NCI-H2196 treated with DMSO at 0.1 percent for 48 hours (cell line): ENCODE measurements around the gene C14orf119.

ENCODE experiments used
- DNase-seq: peaks from one replicate; lab custom pipeline; 2025; ENCODE audit not compliant: unreplicated experiment; lab: John Stamatoyannopoulos, UW

Gene C14orf119

GRCh38 chr14:23060536-23061260 is 34.6 kb upstream of the C14orf119 start:
- DNase-seq, result no peak

GRCh38 chr14:23062002-23062401 is 33.3 kb upstream of the C14orf119 start:
- DNase-seq, result no peak

GRCh38 chr14:23063601-23064000 is 31.7 kb upstream of the C14orf119 start:
- no peak for DNase-seq

- DNase-seq, result no peak
Observed at GRCh38 chr14:23066368-23066767, 28.9 kb upstream of the C14orf119 start.

- DNase-seq, result no peak
Observed at GRCh38 chr14:23066855-23067744, 28.2 kb upstream of the C14orf119 start.

- DNase-seq, result no peak
Observed at GRCh38 chr14:23067847-23068788, 27.2 kb upstream of the C14orf119 start.

GRCh38 chr14:23068789-23069412 is 26.4 kb upstream of the C14orf119 start:
- DNase-seq, result no peak

- no peak for DNase-seq
Observed at GRCh38 chr14:23069413-23069806, 25.9 kb upstream of the C14orf119 start.

GRCh38 chr14:23070262-23071129 is 24.8 kb upstream of the C14orf119 start:
- no peak for DNase-seq

- DNase-seq, result no peak
Observed at GRCh38 chr14:23071244-23071920, 23.9 kb upstream of the C14orf119 start.

- no peak for DNase-seq
Observed at GRCh38 chr14:23071921-23072539, 23.3 kb upstream of the C14orf119 start.

- no peak for DNase-seq
Observed at GRCh38 chr14:23074906-23075305, 20.4 kb upstream of the C14orf119 start.

GRCh38 chr14:23076785-23077408 is 18.4 kb upstream of the C14orf119 start:
- no peak for DNase-seq

GRCh38 chr14:23077962-23078361 is 17.3 kb upstream of the C14orf119 start:
- DNase-seq, result no peak

- DNase-seq, result no peak
Observed at GRCh38 chr14:23078692-23079116, 16.6 kb upstream of the C14orf119 start.

GRCh38 chr14:23079716-23080115 is 15.6 kb upstream of the C14orf119 start:
- DNase-seq, result no peak

GRCh38 chr14:23080474-23080873 is 14.8 kb upstream of the C14orf119 start:
- DNase-seq, result no peak

- no peak for DNase-seq
Observed at GRCh38 chr14:23085458-23085857, 9.8 kb upstream of the C14orf119 start.
